ENCODE data around the gene SLC15A4.

DNA sequence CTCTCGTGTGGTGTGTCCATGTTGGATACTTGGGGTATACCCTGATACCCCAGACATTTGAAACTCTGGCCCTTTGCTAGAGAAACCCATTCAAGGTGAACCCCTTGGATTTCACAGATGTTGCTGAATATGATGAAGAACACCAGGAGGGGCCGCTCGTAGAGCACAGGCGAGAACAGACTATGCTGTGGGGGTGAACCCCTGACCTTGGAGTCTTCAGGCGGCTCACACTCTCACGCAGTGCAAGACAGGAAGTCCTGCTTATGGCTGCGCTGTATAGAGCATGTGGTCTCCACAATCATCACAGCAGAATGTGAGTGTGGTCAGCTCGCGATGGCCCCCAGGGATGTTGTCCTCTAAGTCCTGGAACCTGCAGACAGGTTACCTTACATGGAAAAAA, 60.4 kb downstream of the SLC15A4 start:
- TF ChIP-seq, protein P1, sequence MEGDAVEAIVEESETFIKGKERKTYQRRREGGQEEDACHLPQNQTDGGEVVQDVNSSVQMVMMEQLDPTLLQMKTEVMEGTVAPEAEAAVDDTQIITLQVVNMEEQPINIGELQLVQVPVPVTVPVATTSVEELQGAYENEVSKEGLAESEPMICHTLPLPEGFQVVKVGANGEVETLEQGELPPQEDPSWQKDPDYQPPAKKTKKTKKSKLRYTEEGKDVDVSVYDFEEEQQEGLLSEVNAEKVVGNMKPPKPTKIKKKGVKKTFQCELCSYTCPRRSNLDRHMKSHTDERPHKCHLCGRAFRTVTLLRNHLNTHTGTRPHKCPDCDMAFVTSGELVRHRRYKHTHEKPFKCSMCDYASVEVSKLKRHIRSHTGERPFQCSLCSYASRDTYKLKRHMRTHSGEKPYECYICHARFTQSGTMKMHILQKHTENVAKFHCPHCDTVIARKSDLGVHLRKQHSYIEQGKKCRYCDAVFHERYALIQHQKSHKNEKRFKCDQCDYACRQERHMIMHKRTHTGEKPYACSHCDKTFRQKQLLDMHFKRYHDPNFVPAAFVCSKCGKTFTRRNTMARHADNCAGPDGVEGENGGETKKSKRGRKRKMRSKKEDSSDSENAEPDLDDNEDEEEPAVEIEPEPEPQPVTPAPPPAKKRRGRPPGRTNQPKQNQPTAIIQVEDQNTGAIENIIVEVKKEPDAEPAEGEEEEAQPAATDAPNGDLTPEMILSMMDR (IDR thresholded peaks at IDR 0.05; ENCODE audit: insufficient read depth, low read length), result no peak
- TF ChIP-seq GABPA (IDR thresholded peaks at IDR 0.05; ENCODE audit: low read depth), result no peak
- TF ChIP-seq POLR2AphosphoS5 (IDR thresholded peaks at IDR 0.05; ENCODE audit: low read depth), result no peak
